GM23338 (cell line): ENCODE data around the gene LLGL1.

ENCODE experiments used
- CREB1 ChIP-seq: fragments of 250-450 bp; sonication (Bioruptor Pico); IDR thresholded peaks from 2 replicates; pipeline ENCODE4 v1.5.0; 2020; ENCODE audit warnings: low read depth, mild to moderate bottlenecking, moderate library complexity
- EZH2 ChIP-seq: fragments of 200-600 bp; sonication (generic); IDR thresholded peaks from one replicate; pipeline ENCODE4 v1.8.0; 2017; ENCODE audit warnings: antibody characterized with exemption, mild to moderate bottlenecking, low read depth; ENCODE audit not compliant: unreplicated experiment
- EZH2phosphoT487 ChIP-seq: fragments of 200-600 bp; sonication (generic); IDR thresholded peaks from one replicate; pipeline ENCODE4 v1.8.1; 2018; ENCODE audit warnings: antibody characterized with exemption; ENCODE audit not compliant: unreplicated experiment
- NANOG ChIP-seq: IDR thresholded peaks from 2 replicates; pipeline ENCODE4 v1.6.1; 2016; ENCODE audit warnings: antibody characterized with exemption, borderline replicate concordance
- POLR2AphosphoS5 ChIP-seq: IDR thresholded peaks from 2 replicates; pipeline ENCODE4 v1.6.1; 2016; ENCODE audit warnings: antibody characterized with exemption, low read depth
- ZNF331 ChIP-seq: fragments of 250-450 bp; sonication (Bioruptor Pico); IDR thresholded peaks from 2 replicates; pipeline ENCODE4 v1.5.0; 2020; ENCODE audit warnings: low read depth, mild to moderate bottlenecking, moderate library complexity
- TF ChIP-seq, protein P1 (sequence below), 2 experiments: fragments of 200-600 bp in 1 of 2; sonication (generic) in 1 of 2; conservative IDR thresholded peaks; 2 replicates each; pipeline versions ENCODE4 v1.5.1 to v1.6.1; 2016 to 2017; ENCODE audit warnings: antibody characterized with exemption in 2 of 2, low read depth in 2 of 2, mild to moderate bottlenecking in 2 of 2, moderate library complexity in 1 of 2
- TF ChIP-seq, protein P2 (sequence below): IDR thresholded peaks from one replicate; pipeline ENCODE4 v1.6.1; 2018; ENCODE audit warnings: antibody characterized with exemption; ENCODE audit not compliant: unreplicated experiment
- TF ChIP-seq, protein P3 (sequence below): IDR thresholded peaks from 2 replicates; pipeline ENCODE4 v1.6.1; 2016; ENCODE audit warnings: antibody characterized with exemption

DNA sequence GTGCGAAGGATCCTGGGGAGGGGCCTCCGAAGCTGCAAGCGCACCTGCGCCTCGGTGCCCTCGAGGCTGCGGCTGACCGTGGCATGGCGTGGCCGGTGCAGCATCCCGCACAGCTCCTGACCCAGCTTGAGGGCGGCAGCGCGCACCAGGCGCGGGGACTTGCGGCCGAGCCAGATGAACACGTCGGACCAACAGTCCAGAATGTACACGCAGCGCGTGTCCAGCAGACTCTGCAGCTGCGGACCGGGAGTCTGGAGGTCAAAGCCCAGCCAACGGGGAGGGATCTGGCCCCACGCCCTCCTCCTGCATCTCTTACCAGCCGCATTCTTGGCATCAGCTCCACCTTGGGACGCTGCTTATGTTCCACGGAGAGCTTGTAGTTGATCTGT, 22.2 kb downstream of the LLGL1 start:
- TF ChIP-seq, protein P1, sequence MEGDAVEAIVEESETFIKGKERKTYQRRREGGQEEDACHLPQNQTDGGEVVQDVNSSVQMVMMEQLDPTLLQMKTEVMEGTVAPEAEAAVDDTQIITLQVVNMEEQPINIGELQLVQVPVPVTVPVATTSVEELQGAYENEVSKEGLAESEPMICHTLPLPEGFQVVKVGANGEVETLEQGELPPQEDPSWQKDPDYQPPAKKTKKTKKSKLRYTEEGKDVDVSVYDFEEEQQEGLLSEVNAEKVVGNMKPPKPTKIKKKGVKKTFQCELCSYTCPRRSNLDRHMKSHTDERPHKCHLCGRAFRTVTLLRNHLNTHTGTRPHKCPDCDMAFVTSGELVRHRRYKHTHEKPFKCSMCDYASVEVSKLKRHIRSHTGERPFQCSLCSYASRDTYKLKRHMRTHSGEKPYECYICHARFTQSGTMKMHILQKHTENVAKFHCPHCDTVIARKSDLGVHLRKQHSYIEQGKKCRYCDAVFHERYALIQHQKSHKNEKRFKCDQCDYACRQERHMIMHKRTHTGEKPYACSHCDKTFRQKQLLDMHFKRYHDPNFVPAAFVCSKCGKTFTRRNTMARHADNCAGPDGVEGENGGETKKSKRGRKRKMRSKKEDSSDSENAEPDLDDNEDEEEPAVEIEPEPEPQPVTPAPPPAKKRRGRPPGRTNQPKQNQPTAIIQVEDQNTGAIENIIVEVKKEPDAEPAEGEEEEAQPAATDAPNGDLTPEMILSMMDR (conservative IDR thresholded peaks at IDR 0.05; ENCODE audit: low read depth in 2 of 2): no peak
- TF ChIP-seq CREB1 (no peak), EZH2 (no peak), POLR2AphosphoS5 (no peak), EZH2phosphoT487 (no peak), NANOG (no peak), ZNF331 (no peak)
- TF ChIP-seq, protein P2, sequence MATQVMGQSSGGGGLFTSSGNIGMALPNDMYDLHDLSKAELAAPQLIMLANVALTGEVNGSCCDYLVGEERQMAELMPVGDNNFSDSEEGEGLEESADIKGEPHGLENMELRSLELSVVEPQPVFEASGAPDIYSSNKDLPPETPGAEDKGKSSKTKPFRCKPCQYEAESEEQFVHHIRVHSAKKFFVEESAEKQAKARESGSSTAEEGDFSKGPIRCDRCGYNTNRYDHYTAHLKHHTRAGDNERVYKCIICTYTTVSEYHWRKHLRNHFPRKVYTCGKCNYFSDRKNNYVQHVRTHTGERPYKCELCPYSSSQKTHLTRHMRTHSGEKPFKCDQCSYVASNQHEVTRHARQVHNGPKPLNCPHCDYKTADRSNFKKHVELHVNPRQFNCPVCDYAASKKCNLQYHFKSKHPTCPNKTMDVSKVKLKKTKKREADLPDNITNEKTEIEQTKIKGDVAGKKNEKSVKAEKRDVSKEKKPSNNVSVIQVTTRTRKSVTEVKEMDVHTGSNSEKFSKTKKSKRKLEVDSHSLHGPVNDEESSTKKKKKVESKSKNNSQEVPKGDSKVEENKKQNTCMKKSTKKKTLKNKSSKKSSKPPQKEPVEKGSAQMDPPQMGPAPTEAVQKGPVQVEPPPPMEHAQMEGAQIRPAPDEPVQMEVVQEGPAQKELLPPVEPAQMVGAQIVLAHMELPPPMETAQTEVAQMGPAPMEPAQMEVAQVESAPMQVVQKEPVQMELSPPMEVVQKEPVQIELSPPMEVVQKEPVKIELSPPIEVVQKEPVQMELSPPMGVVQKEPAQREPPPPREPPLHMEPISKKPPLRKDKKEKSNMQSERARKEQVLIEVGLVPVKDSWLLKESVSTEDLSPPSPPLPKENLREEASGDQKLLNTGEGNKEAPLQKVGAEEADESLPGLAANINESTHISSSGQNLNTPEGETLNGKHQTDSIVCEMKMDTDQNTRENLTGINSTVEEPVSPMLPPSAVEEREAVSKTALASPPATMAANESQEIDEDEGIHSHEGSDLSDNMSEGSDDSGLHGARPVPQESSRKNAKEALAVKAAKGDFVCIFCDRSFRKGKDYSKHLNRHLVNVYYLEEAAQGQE: no peak
- TF ChIP-seq, protein P3, sequence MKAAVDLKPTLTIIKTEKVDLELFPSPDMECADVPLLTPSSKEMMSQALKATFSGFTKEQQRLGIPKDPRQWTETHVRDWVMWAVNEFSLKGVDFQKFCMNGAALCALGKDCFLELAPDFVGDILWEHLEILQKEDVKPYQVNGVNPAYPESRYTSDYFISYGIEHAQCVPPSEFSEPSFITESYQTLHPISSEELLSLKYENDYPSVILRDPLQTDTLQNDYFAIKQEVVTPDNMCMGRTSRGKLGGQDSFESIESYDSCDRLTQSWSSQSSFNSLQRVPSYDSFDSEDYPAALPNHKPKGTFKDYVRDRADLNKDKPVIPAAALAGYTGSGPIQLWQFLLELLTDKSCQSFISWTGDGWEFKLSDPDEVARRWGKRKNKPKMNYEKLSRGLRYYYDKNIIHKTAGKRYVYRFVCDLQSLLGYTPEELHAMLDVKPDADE: no peak
